Large intestine (tissue), 3 donors: ENCODE measurements around the gene ITGA3. TPM values are rescaled to one million over a fixed set of nuclear protein-coding genes. Genes with fewer than 3 reads are reported as not detected.

Source experiments
- DNase-seq, 2 donors: peaks; one replicate each; pipeline versions ENCODE4 v3.0.0 to v3.0.0-alpha.2; 2013
- H3K27ac ChIP-seq: one replicate; pipeline ENCODE4 v1.5.1; 2013; ENCODE audit warnings: low read length
- H3K27me3 ChIP-seq: 2 replicates; pipeline ENCODE4 v1.6.1; 2013; ENCODE audit warnings: low read length; ENCODE audit not compliant: control insufficient read depth, insufficient read depth
- H3K36me3 ChIP-seq: 2 replicates; pipeline ENCODE4 v1.6.1; 2013; ENCODE audit warnings: low read length; ENCODE audit not compliant: control insufficient read depth, insufficient read depth
- H3K4me1 ChIP-seq: one replicate; pipeline ENCODE4 v1.6.1; 2013; ENCODE audit warnings: low read length; ENCODE audit not compliant: control insufficient read depth, insufficient read depth
- H3K4me3 ChIP-seq: one replicate; pipeline ENCODE4 v1.5.1; 2013; ENCODE audit warnings: low read length
- H3K9me3 ChIP-seq: one replicate; pipeline ENCODE4 v1.6.1; 2013; ENCODE audit warnings: mild to moderate bottlenecking, low read depth, low read length, moderate library complexity; ENCODE audit not compliant: control insufficient read depth
- WGBS: methylation state at CpG from one replicate; pipeline ENCODE4 v1.1.5; 2013; ENCODE audit warnings: low lambda C conversion rate; ENCODE audit not compliant: insufficient coverage; 5-methylcytosine and 5-hydroxymethylcytosine counted together
- polyA plus RNA-seq: library from polyadenylated mRNA; unstranded; fragments of 120-200 nt; gene quantifications from one replicate; pipeline ENCODE4 v1.2.1, GENCODE V29; 2013

Gene ITGA3
- polyA plus RNA-seq, 1 donor: 61.8 TPM

GRCh38 chr17:50107790-50108414, 52.0 kb downstream of the ITGA3 start:
- Histone ChIP-seq H3K4me3 (no peak overlapping the region), H3K36me3 (peaks cover 71% of the 10 kb centered on the region), H3K27me3 (no peaks in the 10 kb centered on the region), H3K4me1 (peaks cover 21% of the 10 kb centered on the region), H3K27ac (no peak overlapping the region), H3K9me3 (no peaks in the 10 kb centered on the region)
- WGBS: no CpG with 5 or more reads among the region's 10 CpGs
- no peak for DNase-seq

DNA sequence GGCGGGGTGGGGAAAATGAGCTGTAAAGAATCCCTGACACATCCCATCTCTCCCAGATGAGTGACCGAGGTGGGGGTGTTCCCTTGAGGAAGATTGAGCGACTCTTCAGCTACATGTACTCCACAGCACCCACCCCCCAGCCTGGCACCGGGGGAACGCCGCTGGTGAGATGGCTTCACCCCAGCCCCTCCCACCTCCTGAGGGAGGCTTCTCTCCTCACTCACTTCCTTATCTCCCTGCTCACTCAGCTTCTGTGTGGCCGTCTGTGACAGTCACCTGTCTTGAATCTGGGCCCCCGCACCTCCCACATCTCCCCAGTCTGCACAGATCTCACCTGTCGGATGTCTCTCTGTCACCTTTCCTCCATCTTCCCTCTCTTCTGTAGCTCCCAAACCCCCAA, 52.6 kb downstream of the ITGA3 start:
- Histone ChIP-seq H3K27me3 (no peaks in the 10 kb centered on the region), H3K27ac (no peak overlapping the region), H3K4me1 (peaks cover 22% of the 10 kb centered on the region), H3K4me3 (no peak overlapping the region), H3K36me3 (peaks cover 70% of the 10 kb centered on the region), H3K9me3 (no peaks in the 10 kb centered on the region)
- 92% methylated on average over 2 of the region's 9 CpGs for WGBS
- DNase-seq: no peak

GRCh38 chr17:50109207-50109606, 53.3 kb downstream of the ITGA3 start:
- DNase-seq: no peak
- WGBS: no CpG with 5 or more reads among the region's 7 CpGs
- Histone ChIP-seq H3K4me3 (no peak overlapping the region), H3K9me3 (no peaks in the 10 kb centered on the region), H3K36me3 (peaks cover 65% of the 10 kb centered on the region), H3K4me1 (peaks cover 25% of the 10 kb centered on the region), H3K27ac (no peak overlapping the region), H3K27me3 (no peaks in the 10 kb centered on the region)

DNA sequence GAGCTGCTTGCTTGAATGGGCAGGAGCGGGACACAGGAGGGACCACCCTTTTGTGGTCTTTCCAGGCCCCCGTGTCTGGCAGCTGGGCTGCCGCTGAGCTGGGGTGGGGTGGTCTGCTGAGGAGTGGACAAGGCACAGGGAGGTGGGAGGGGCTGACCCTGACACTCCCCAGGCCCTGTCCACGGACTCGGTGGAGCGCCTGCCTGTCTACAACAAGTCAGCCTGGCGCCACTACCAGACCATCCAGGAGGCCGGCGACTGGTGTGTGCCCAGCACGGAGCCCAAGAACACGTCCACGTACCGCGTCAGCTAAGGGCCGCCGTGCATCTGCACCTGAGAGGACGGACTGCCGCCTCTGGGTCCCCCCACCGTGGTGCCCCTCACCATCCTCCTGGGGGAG, 53.9 kb downstream of the ITGA3 start:
- Histone ChIP-seq H3K9me3 (no peaks in the 10 kb centered on the region), H3K27ac (no peak overlapping the region), H3K4me3 (no peak overlapping the region), H3K27me3 (no peaks in the 10 kb centered on the region), H3K36me3 (peaks cover 61% of the 10 kb centered on the region), H3K4me1 (peaks cover 25% of the 10 kb centered on the region)
- WGBS: no CpG with 5 or more reads among the region's 19 CpGs
- no peak for DNase-seq

- Histone ChIP-seq H3K4me1 (peaks cover 28% of the 10 kb centered on the region), H3K36me3 (peaks cover 51% of the 10 kb centered on the region), H3K27ac (peak overlapping the region; percentile 54), H3K9me3 (no peaks in the 10 kb centered on the region), H3K4me3 (no peak overlapping the region), H3K27me3 (no peaks in the 10 kb centered on the region)
- no peak for DNase-seq
- no CpG with 5 or more reads among the region's 19 CpGs for WGBS
These were observed 54.9 kb downstream of the ITGA3 start for GRCh38 chr17:50110591-50111349.

DNA sequence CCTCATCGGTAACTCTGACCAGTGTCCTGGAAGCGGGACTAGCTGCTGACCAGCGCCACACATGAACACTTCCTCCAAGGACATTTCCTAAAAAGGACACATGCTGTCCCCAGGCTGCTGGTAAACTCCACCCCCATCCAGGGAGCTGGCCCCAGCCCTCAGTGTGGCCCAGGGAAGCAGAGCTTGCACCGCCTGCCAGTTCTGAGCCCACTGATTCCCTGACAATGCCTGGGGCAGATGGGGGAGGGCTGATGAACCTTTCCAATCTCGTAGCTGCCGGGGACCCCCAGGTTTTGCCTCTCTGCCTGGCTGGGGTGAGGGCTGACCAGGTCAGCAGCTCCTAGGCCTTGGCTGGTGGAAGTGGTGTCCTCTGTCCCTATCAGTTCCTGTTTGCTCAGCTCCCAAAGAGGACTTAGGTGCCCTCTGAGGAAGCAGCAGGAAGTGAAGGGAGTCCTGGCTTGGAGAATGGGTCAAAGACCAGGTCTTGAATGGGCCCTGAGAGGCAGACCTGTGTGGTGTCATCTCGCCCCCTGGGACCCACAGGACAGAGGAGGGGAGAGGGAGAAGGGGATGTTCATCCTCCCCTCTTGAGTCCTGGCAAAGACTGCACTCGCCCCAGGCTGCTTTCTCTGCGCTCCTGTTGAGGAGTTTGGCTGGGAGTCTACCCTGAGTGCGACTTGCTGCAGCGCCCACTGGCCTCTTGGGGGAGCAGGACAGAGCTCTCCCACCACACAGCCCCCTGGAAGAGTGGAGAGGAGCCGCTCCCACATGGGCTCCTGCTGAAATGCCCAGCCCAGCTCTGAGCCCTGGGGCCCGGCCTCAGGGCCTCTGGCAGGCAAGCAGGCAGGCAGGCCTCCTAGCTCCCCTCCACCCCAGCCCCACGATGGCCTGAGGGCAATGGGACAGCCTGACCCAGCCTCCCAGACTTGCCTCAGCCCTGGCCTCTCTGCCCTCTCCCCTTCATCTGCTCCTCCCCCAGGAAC, 56.1 kb downstream of the ITGA3 start:
- Histone ChIP-seq H3K36me3 (peaks cover 42% of the 10 kb centered on the region), H3K4me1 (peaks cover 29% of the 10 kb centered on the region), H3K4me3 (no peak overlapping the region), H3K9me3 (no peaks in the 10 kb centered on the region), H3K27me3 (no peaks in the 10 kb centered on the region), H3K27ac (peak overlapping the region; percentile 54)
- no CpG with 5 or more reads among the region's 14 CpGs for WGBS
- peak in 1 of 2 donors; percentile 52 for DNase-seq

DNA sequence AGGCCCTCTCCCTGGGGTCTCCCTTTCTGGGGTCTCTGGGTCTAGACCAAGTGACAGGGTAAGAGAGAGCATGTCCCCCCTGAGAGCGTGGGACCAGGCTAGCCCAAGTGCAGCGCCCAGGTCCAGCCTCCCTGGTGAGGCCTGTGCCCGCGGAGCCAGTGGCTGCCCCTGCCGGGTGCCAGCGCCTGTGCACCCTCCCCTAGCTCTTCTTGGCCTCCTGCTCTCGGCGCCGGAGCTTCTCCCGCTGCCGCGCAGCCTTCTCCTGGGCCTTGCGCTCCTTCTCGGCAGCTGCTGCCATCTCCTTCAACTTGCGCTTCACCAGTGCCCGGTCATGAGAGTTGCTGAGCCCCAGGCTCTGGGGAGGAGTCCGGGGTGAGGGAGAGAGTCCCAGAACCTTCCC, 56.8 kb downstream of the ITGA3 start:
- Histone ChIP-seq H3K4me1 (peaks cover 34% of the 10 kb centered on the region), H3K4me3 (no peak overlapping the region), H3K27me3 (no peaks in the 10 kb centered on the region), H3K36me3 (peaks cover 37% of the 10 kb centered on the region), H3K9me3 (no peaks in the 10 kb centered on the region), H3K27ac (no peak overlapping the region)
- no peak for DNase-seq
- WGBS: no CpG with 5 or more reads among the region's 17 CpGs

GRCh38 chr17:50113624-50114320, 57.9 kb downstream of the ITGA3 start:
- WGBS: no CpG with 5 or more reads among the region's 7 CpGs
- Histone ChIP-seq H3K27me3 (no peaks in the 10 kb centered on the region), H3K36me3 (peaks cover 27% of the 10 kb centered on the region), H3K27ac (no peak overlapping the region), H3K4me1 (peaks cover 35% of the 10 kb centered on the region), H3K9me3 (no peaks in the 10 kb centered on the region), H3K4me3 (no peak overlapping the region)
- no peak for DNase-seq

DNA sequence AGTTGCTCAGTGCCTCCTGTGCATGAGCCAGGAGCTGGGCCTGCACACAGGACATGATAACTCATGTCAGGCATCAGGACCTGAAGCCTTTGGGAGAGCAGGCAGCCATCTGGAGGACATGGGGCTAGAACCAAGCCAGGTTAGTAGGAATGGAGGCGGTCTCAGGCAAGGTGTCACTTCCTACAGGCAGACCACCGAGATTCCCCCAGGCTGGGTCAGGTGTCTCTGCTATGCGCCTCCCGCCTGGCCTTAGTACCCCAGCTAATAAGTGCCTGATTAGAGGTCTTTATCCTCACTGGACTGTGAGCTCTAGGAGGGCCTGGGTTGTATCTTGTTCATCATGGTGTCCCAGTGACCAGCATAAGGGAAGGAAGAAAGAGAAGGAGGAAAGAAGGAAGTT, 58.5 kb downstream of the ITGA3 start:
- no peak for DNase-seq
- H3K27ac ChIP-seq: no peak overlapping the region
- no peak overlapping the region for H3K4me3 ChIP-seq
- H3K4me1 ChIP-seq: peaks cover 35% of the 10 kb centered on the region
- no CpG with 5 or more reads among the region's 4 CpGs for WGBS
- peaks cover 2% of the 10 kb centered on the region for H3K27me3 ChIP-seq
- H3K9me3 ChIP-seq: no peaks in the 10 kb centered on the region
- peaks cover 20% of the 10 kb centered on the region for H3K36me3 ChIP-seq
